Mesothelial cell of epicardium (in vitro differentiated cells): ENCODE data around the gene COA8. TPM values are rescaled to one million over a fixed set of nuclear protein-coding genes. Genes with fewer than 3 reads are reported as not detected.

Experiments used
- DNase-seq, 2 experiments: peaks; one replicate each; pipeline ENCODE4 v3.0.0; 2021; ENCODE audit warnings: low spot score in 2 of 2; ENCODE audit not compliant: unreplicated experiment in 2 of 2
- H3K27ac Mint-ChIP-seq: 2 replicates; pipeline ENCODE4 v1.8.0; 2021; ENCODE audit warnings: mixed read lengths
- H3K27me3 Mint-ChIP-seq: 2 replicates; pipeline ENCODE4 v1.8.0; 2021; ENCODE audit warnings: low read depth, mixed read lengths
- H3K36me3 Mint-ChIP-seq: 2 replicates; pipeline ENCODE4 v1.8.0; 2021; ENCODE audit warnings: mixed read lengths
- H3K4me1 Mint-ChIP-seq: 2 replicates; pipeline ENCODE4 v1.8.0; 2021; ENCODE audit warnings: mixed read lengths
- H3K4me3 Mint-ChIP-seq: 2 replicates; pipeline ENCODE4 v1.8.0; 2021; ENCODE audit warnings: mild to moderate bottlenecking, moderate library complexity, mixed read lengths
- H3K9me3 Mint-ChIP-seq: 2 replicates; pipeline ENCODE4 v1.8.0; 2021; ENCODE audit warnings: mixed read lengths
- CTCF ChIP-seq: fragments of 200-600 bp; sonication (generic); IDR thresholded peaks from one replicate; pipeline ENCODE4 v1.5.0; 2021; ENCODE audit warnings: antibody characterized with exemption; ENCODE audit not compliant: unreplicated experiment
- total RNA-seq: library from RNA; stranded (reverse); gene quantifications from 3 replicates; pipeline ENCODE4 v1.2.1, GENCODE V29; 2021

COA8 gene
- total RNA-seq, 1 donor from 2014 or later = 36.0 TPM

DNA sequence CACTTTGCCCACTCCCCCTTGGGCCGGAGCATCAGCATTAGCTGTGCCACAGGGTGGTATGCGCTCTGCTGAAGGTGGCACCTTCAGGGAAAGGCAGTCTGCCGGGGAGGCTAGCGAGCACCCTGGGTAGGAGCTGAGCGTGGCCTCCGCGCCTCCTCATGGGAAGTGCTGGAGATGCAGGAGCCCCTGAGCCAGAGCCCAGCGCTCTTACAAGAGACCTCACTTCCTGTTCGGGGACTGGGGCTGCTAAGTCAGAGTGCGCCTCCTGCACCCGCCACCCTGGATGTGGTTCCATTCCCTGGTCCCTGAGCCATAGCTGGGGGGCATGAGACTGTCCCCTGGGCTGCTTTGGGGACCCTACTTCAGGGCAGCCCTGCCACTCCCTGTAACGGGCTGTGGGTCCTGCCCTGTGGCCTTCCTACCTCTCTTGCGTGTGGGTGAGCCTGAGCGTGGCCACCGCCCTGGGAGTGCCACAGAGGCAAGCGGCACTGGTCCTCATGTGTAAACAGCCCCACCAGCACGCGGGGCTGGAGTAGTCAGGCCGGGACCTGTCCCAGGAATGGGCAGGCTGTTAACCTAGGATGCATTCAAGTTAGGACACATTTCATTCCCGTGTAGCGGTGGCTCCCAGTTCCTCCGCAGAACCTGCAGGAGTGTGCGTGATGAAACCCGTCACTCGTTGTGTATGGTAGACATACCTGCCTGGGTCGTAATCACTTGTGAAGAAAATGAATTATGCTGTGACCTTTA, 19.4 kb downstream of the COA8 start:
- DNase-seq = no peak
- no peak for TF ChIP-seq CTCF
- peaks cover 20% of the 10 kb centered on the region for H3K36me3 Mint-ChIP-seq
- H3K4me1 Mint-ChIP-seq = no peaks in the 10 kb centered on the region
- no peak overlapping the region for H3K27ac Mint-ChIP-seq
- no peaks in the 10 kb centered on the region for H3K27me3 Mint-ChIP-seq
- no peak overlapping the region for H3K4me3 Mint-ChIP-seq
- no peaks in the 10 kb centered on the region for H3K9me3 Mint-ChIP-seq

- Mint-ChIP-seq H3K4me3 (no peak overlapping the region), H3K27ac (no peak overlapping the region), H3K36me3 (peaks cover 21% of the 10 kb centered on the region), H3K4me1 (no peaks in the 10 kb centered on the region), H3K27me3 (no peaks in the 10 kb centered on the region), H3K9me3 (no peaks in the 10 kb centered on the region)
- TF ChIP-seq CTCF = no peak
- DNase-seq = no peak
Measured at GRCh38 chr14:103584326-103584915, 21.7 kb downstream of the COA8 start.

GRCh38 chr14:103593577-103593976, 30.8 kb downstream of the COA8 start:
- DNase-seq = no peak
- Mint-ChIP-seq H3K9me3 (no peaks in the 10 kb centered on the region), H3K27ac (no peak overlapping the region), H3K4me3 (no peak overlapping the region), H3K36me3 (peaks cover 14% of the 10 kb centered on the region), H3K27me3 (no peaks in the 10 kb centered on the region), H3K4me1 (peaks cover 14% of the 10 kb centered on the region)
- TF ChIP-seq CTCF = no peak

- no peak for TF ChIP-seq CTCF
- H3K9me3 Mint-ChIP-seq = no peaks in the 10 kb centered on the region
- no peaks in the 10 kb centered on the region for H3K27me3 Mint-ChIP-seq
- H3K27ac Mint-ChIP-seq = peak overlapping the region; percentile 79
- H3K4me1 Mint-ChIP-seq = peaks cover 14% of the 10 kb centered on the region
- DNase-seq = no peak
- peaks cover 8% of the 10 kb centered on the region for H3K36me3 Mint-ChIP-seq
- no peak overlapping the region for H3K4me3 Mint-ChIP-seq
Measured at GRCh38 chr14:103594265-103594664, 31.5 kb downstream of the COA8 start.

DNA sequence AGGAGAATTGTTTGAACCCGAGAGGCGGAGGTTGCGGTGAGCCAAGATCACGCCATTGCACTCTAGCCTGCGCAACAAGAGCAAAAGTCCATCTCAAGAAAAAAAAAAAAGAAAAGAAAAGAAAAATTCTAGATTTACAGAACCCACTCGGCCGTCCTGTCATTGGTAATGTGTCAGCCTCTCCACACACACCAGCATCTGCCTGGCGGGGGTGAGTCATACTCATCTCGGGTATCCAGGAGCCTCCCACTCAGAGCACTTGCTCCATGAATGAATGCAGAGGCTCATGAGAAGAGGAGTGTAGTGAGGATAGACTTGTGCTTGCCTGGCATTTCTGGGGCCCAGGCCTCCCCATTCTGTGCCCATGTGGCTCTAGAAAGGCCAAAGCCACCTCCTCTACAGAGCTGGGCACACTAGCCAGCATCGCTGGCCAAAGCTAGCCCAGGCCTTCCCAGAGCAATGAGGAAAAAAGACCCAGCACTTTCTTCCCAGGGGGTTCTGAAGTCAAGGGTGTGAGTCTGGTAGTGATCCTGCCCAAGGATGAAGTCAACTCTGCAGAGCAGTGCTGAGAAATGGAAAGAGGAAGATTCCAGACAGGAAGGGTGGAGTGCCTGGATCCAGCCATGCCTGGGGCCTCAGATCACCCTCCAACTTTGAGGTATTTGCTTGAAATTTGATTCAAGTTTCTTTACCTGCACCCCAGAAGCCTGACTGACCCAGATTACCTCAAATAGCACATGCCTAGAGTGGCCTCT, 35.0 kb downstream of the COA8 start:
- Mint-ChIP-seq H3K27me3 (no peaks in the 10 kb centered on the region), H3K27ac (no peak overlapping the region), H3K36me3 (peaks cover 2% of the 10 kb centered on the region), H3K4me3 (no peak overlapping the region), H3K9me3 (no peaks in the 10 kb centered on the region), H3K4me1 (peaks cover 14% of the 10 kb centered on the region)
- no peak for TF ChIP-seq CTCF
- DNase-seq = no peak
